HG03378 (cell line): ENCODE data around the gene ZNF213.
"Not testable (repeated sequence)": the region's sequence is repeated elsewhere in the genome, so short reads cannot be mapped to it uniquely, and the experiment has no call there.

Experiments used
- ATAC-seq: cut with Tn5 transposase; IDR thresholded peaks from one replicate; pipeline ENCODE4 v1.9.1; 2021; ENCODE audit warnings: mild to moderate bottlenecking, moderate library complexity; ENCODE audit not compliant: unreplicated experiment

The ZNF213 gene

DNA sequence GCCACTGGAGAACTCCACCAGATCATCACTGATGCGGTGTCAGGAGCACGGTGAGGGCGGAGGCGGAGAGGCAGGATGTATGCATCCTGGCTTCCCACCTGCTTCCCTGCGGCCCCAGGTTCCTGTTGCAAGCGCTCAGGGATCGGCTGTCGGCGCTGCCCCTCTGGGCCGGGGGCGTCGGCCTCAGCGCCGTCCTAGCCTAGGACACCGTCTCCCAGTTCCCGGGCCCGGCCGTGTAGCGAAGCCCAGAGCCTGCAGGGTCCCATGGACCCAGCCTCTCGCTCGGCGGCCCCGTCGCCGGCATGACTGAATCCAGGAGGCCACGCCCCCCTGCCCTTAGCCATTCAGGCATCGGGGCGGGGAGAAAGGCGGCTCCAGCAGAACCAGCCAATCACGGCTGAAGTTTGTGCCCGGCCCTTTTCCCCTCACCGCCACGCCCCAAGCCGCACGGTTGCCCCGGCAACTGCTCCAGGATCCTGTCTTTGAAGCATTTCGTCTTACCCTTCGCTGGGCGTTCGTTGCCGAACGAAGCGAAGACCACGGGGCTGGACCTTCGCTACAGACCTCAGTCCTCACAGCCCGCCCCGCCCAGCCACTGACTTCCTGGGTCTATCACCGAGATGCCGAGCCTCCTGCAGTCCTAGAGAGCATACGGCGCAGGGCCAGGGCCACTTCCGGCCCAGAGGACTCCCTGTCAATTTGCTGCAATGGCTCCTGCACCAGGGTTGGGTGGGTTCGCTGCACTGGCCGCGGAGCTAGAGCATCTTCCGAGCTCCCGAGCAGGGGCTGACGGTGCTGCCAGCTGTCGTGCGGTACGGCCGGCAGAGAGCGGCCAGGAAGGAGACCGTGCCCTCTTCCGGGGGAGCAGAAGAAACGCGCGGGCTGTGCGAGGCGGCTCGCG, 10.6 kb upstream of the ZNF213 start:
- ATAC-seq: peak; percentile 78

DNA sequence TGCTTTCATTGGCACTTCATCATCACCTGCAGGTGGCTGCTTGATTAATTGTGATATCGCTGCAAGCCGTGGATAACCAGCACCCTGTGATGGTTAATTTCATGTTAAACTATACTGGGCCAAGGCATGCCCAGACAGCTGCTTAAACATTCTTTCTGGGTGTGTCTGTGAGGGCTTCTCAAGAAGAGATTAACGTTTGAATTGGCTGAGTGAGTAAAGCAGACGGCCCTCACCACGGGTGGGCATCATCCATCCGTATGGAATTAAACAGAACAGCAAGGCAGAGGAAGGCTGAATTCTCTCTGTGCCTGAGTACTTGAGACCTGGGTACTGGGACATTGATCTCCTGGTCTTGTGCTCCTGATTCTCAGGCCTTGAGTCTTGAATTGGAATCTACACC, 7.1 kb upstream of the ZNF213 start:
- no peak for ATAC-seq

GRCh38 chr16:3129137-3130131, 5.4 kb upstream of the ZNF213 start:
- ATAC-seq: peak; percentile 49

- no peak for ATAC-seq
Observed at GRCh38 chr16:3131755-3132377, 3.0 kb upstream of the ZNF213 start.

GRCh38 chr16:3133844-3134243, 985 bp upstream of the ZNF213 start:
- no peak for ATAC-seq

- ATAC-seq: peak; percentile 25
Observed at GRCh38 chr16:3135126-3135715, 392 bp downstream of the ZNF213 start.

DNA sequence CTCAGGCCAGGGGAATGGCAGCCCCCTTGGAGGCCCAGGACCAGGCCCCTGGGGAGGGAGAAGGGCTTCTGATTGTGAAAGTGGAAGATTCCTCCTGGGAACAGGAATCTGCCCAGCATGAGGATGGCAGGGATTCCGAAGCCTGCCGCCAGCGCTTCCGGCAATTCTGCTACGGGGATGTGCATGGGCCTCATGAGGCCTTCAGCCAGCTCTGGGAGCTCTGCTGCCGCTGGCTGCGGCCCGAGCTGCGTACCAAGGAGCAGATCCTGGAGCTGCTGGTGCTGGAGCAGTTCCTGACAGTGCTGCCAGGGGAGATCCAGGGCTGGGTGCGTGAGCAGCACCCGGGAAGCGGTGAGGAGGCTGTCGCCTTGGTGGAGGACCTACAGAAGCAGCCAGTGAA, 2.4 kb downstream of the ZNF213 start:
- no peak for ATAC-seq

- ATAC-seq: no peak
Observed at GRCh38 chr16:3138342-3138741, 3.5 kb downstream of the ZNF213 start.

DNA sequence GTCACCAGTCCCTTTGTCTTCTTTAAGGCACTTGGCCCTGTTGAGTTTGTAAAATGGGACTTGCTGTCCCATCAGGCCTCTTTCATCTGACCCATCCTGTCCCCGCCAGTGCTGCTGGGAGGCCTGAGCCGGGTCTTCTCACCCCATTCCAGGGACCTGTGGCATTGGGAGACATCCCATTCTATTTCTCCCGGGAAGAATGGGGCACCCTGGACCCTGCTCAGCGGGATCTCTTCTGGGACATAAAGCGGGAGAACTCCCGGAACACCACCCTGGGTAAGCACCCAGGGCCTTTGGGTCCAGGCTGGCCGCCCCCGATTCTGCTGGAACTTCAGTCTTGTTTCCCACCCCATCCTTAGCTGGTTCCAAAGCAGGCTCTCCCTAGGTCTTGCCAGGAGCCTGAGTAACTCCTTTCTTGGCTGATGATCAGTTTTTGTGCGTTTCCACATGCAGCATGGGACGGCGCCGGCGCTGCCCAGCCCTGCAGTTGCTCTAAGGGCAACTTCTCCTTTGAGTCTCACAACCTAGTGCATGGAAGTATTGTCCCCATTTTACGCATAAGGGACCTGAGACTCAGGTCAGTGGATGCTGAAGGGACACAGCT, 4.1 kb downstream of the ZNF213 start:
- ATAC-seq: no peak

DNA sequence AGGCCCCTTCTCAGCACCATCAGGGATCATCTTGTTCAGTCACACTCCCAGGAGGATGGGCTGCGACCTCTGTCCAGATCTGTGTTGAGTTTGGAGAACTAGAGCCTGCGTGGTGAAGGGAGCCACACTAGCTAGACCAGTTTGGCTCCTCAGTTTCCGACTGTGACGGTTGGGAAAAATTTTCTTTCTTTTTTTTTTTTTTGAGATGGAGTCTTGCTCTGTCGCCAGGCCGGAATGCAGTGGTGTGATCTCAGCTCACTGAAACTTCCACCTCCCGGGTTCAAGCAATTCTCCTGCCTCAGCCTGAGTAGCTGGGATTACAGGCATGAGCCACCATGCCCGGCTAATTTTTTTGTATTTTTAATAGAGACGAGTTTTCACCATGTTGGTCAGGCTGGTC, 4.7 kb downstream of the ZNF213 start:
- not testable (repeated sequence) for ATAC-seq

GRCh38 chr16:3140603-3141427, 6.0 kb downstream of the ZNF213 start:
- ATAC-seq: no peak

GRCh38 chr16:3141781-3142311, 7.0 kb downstream of the ZNF213 start:
- no peak for ATAC-seq

GRCh38 chr16:3142327-3142726, 7.5 kb downstream of the ZNF213 start:
- no peak for ATAC-seq

DNA sequence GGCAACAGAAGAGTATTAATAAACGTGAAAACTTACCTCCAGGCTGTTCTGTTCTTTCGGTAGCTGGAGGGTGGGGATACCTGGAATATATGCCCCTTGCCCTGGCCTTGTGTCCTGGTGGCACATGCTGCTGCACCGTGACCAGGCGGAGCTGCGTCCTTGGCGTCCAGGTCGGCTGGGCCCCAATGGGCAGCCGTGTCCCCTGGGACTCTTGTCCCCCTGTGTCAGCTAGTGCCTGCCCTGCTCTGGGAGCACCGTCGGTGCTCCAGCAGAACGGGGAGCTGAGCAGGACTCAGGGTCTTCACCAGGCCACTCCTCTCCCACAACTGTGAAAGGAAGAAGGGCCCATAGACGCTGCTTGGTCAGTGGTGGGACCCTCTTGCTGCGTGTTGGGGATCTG, 7.9 kb downstream of the ZNF213 start:
- no peak for ATAC-seq

GRCh38 chr16:3143189-3143588, 8.4 kb downstream of the ZNF213 start:
- ATAC-seq: no peak

GRCh38 chr16:3143598-3144320, 8.9 kb downstream of the ZNF213 start:
- ATAC-seq: no peak

GRCh38 chr16:3144321-3144983, 9.6 kb downstream of the ZNF213 start:
- ATAC-seq: no peak

- no peak for ATAC-seq
Observed at GRCh38 chr16:3145151-3145550, 10.3 kb downstream of the ZNF213 start.
